ENCODE data around the gene CACHD1.

The CACHD1 gene

DNA sequence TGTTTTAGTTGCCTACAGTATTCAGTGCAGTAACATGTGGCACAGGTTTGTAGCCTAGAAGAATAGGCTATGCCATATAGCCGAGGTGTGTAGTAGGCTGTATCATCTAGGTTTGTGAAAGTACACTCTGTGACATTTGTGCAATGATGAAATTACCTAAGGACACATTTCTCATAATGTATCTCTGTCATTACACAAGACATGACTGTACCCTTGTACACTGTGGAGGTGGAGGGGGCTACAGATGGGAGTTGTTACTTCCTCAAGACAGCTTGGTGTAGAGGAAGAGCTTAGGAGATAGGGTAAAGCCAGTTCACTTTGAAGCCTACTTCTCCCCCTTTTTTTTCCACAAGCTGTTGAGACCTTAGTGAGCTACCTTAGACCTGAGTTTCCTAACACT, 215.3 kb downstream of the CACHD1 start:
- peaks cover 2% of the 10 kb centered on the region for H3K27me3 ChIP-seq (ENCODE audit: insufficient read depth, poor library complexity, severe bottlenecking)
- no peak overlapping the region for H3K27ac ChIP-seq (replicated peaks)
- H3K4me3 ChIP-seq (replicated peaks; ENCODE audit: insufficient read depth, low read length), result no peak overlapping the region
- TF ChIP-seq REST (IDR thresholded peaks at IDR 0.05; ENCODE audit: insufficient replicate concordance, low read depth), result no peak
- no peak for TF ChIP-seq GABPA (IDR thresholded peaks at IDR 0.05; ENCODE audit: low read depth)
- peak in 1 of 2 experiments; percentile 50 for DNase-seq (ENCODE audit: low read depth in 1 of 2, low spot score in 1 of 2)

DNA sequence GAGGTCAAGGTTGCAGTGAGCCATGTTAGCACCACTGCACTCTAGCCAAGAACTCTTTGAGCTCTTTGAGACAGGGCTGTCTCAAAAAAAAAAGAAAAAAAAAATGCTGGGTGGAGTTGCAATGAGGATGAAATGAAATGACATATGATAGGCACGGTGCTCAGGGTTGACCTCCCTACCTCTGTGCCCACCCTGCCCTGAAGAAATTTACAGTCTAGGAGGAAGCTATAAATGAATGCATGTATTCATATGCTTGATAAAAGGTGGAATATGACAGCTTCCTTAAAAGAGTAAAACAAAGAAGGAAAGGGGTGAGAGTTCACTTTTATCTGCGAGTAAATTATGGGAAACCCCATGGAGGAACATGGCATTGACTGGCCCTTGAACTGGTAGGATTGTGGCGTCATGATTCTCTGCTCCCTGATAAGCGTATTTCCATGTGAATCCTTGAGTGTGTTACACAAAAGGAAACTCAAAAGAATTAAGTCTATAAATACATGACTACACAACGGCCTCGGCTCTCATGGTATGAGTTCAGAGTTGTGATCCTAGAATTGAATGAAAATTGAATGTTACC, 215.9 kb downstream of the CACHD1 start:
- Histone ChIP-seq H3K27me3 (ENCODE audit: insufficient read depth, poor library complexity, severe bottlenecking) (peaks cover 2% of the 10 kb centered on the region), H3K27ac (replicated peaks) (no peak overlapping the region), H3K4me3 (replicated peaks; ENCODE audit: insufficient read depth, low read length) (no peak overlapping the region)
- TF ChIP-seq SPI1 (IDR thresholded peaks at IDR 0.05; ENCODE audit: borderline replicate concordance, low read depth), result no peak
- no peak for TF ChIP-seq REST (IDR thresholded peaks at IDR 0.05; ENCODE audit: insufficient replicate concordance, low read depth)
- no peak for TF ChIP-seq CTCF (IDR thresholded peaks at IDR 0.05; ENCODE audit: insufficient read depth, low read length)
- no peak for TF ChIP-seq GABPA (IDR thresholded peaks at IDR 0.05; ENCODE audit: low read depth)
- no peak for TF ChIP-seq POLR2AphosphoS5 (IDR thresholded peaks at IDR 0.05; ENCODE audit: low read depth)
- no peak for DNase-seq (ENCODE audit: low read depth in 1 of 2, low spot score in 1 of 2)

GRCh38 chr1:64686828-64687724, 217.1 kb downstream of the CACHD1 start:
- no peak overlapping the region for H3K27ac ChIP-seq (replicated peaks)
- no peaks in the 10 kb centered on the region for H3K27me3 ChIP-seq (ENCODE audit: insufficient read depth, poor library complexity, severe bottlenecking)
- peak in 1 of 2 experiments; percentile 35 for DNase-seq (ENCODE audit: low read depth in 1 of 2, low spot score in 1 of 2)
- TF ChIP-seq SPI1 (IDR thresholded peaks at IDR 0.05; ENCODE audit: borderline replicate concordance, low read depth), result no peak
- TF ChIP-seq CTCF (IDR thresholded peaks at IDR 0.05; ENCODE audit: insufficient read depth, low read length), result peak; percentile 62
- no peak overlapping the region for H3K4me3 ChIP-seq (replicated peaks; ENCODE audit: insufficient read depth, low read length)

DNA sequence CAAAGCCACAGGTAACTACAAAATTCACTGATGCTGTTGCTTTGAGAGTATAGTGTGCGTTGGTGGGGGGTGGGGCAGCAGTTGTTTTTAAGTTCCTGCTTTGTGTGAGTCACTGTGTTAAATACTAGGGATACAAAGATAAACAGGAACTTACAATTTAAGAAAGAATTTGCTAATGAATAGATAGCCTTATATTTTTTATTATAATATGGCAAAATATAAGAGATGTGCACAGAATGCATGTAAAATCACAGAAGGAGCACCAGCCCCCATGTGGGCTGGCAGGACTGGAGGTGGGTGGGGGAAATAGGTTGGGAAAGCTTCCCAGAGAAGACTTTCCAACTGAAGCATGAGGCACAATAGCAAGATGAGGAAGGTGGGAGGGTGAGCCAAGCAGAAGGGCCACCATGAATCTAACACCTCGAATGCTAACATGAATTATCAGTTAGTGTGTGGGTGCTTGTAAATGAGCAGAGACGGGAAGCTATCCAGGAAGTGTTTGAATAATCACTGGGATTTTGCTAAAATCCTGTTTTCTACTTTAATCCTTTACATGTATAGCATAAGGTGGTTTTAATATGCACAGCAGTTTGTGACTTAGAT, 217.9 kb downstream of the CACHD1 start:
- Histone ChIP-seq H3K27ac (replicated peaks) (0 out of 2 replicates have a peak overlapping the region, but pooled peaks have one; percentile 22), H3K27me3 (ENCODE audit: insufficient read depth, poor library complexity, severe bottlenecking) (no peaks in the 10 kb centered on the region), H3K4me3 (replicated peaks; ENCODE audit: insufficient read depth, low read length) (no peak overlapping the region)
- no peak for TF ChIP-seq CTCF (IDR thresholded peaks at IDR 0.05; ENCODE audit: insufficient read depth, low read length)
- no peak for TF ChIP-seq GABPA (IDR thresholded peaks at IDR 0.05; ENCODE audit: low read depth)
- DNase-seq (ENCODE audit: low read depth in 1 of 2, low spot score in 1 of 2), result peak in 1 of 2 experiments; percentile 60

Measured in HL-60 (cell line).